Mammary epithelial cell (primary cell): ENCODE data around the gene FAT4.

Experiments used
- CTCF ChIP-seq, 2 donors: IDR thresholded peaks in 1 of 2; conservative IDR thresholded peaks in 1 of 2; 2 replicates each; pipeline ENCODE4 v1.5.1; 2011 to 2012; ENCODE audit warnings: inconsistent platforms in 2 of 2, low read length in 2 of 2, mild to moderate bottlenecking in 2 of 2, control low read depth in 1 of 2, low read depth in 1 of 2; ENCODE audit not compliant: insufficient read depth in 1 of 2; ENCODE audit errors: extremely low read depth in 1 of 2
- EZH2 ChIP-seq: IDR thresholded peaks from 2 replicates; pipeline ENCODE4 v1.6.1; 2012; ENCODE audit warnings: low read length, inconsistent platforms, borderline replicate concordance

GRCh38 chr4:125353131-125353530 lies 38.4 kb downstream of the FAT4 start:
- TF ChIP-seq CTCF (conservative IDR thresholded peaks at IDR 0.05 in 1 of 2, IDR thresholded peaks at IDR 0.05 in 1 of 2; ENCODE audit: extremely low read depth in 1 of 2, insufficient read depth in 1 of 2, low read depth in 1 of 2, low read length in 2 of 2) (no peak), EZH2 (no peak)
